Measurements from ENCODE around the gene MBD6.
"Not testable (repeated sequence)": the region's sequence is repeated elsewhere in the genome, so short reads cannot be mapped to it uniquely, and the experiment has no call there.

The MBD6 gene

GRCh38 chr12:57560516-57560915, 37.9 kb downstream of the MBD6 start:
- H2AK5ac ChIP-seq (ENCODE audit: low read depth, low read length) = no peak overlapping the region
- DNase-seq (ENCODE audit: low spot score) = no peak
- WGBS, 2 donors (ENCODE audit: extremely low coverage in 2 of 2, insufficient read length in 2 of 2, insufficient replicate concordance in 1 of 2) = no CpG with 5 or more reads among the region's 2 CpGs
- no peak overlapping the region for H3K23ac ChIP-seq (ENCODE audit: low read depth, low read length, poor library complexity)
- H3K4me1 ChIP-seq (ENCODE audit: control insufficient read depth in 2 of 2, insufficient read depth in 1 of 2, low read depth in 1 of 2, low read length in 2 of 2) = no peaks in the 10 kb centered on the region
- H2BK15ac ChIP-seq (ENCODE audit: low read length) = no peak overlapping the region
- no peaks in the 10 kb centered on the region for H3K9me3 ChIP-seq (replicated peaks in 1 of 2; ENCODE audit: control insufficient read depth in 2 of 2, insufficient read depth in 1 of 2, low read depth in 1 of 2, low read length in 2 of 2)
- no peaks in the 10 kb centered on the region for H3K36me3 ChIP-seq (replicated peaks in 1 of 2; ENCODE audit: control insufficient read depth in 2 of 2, insufficient read depth in 2 of 2, low read length in 2 of 2)
- no peaks in the 10 kb centered on the region for H3K27me3 ChIP-seq (ENCODE audit: control insufficient read depth in 3 of 3, insufficient read depth in 3 of 3, low read depth in 1 of 3, low read length in 3 of 3)
- H3K27ac ChIP-seq (replicated peaks; ENCODE audit: low read length) = no peak overlapping the region
- H3K4me2 ChIP-seq (ENCODE audit: insufficient read depth, low read length, poor library complexity, severe bottlenecking) = no peak overlapping the region
- no peak overlapping the region for H3K4me3 ChIP-seq (ENCODE audit: low read length in 2 of 2)
- no peak overlapping the region for H3K14ac ChIP-seq (ENCODE audit: low read length)
- no peak overlapping the region for H2AFZ ChIP-seq (ENCODE audit: low read length)
- H4K8ac ChIP-seq (ENCODE audit: low read depth, low read length) = no peak overlapping the region
- no peak overlapping the region for H3K4ac ChIP-seq (ENCODE audit: low read length)
- no peak overlapping the region for H2BK12ac ChIP-seq (ENCODE audit: low read length)
- no peak overlapping the region for H4K91ac ChIP-seq (ENCODE audit: low read depth, low read length, poor library complexity)
- peaks cover 2% of the 10 kb centered on the region for H3K79me1 ChIP-seq (ENCODE audit: low read depth, low read length)
- no peak overlapping the region for H3K9ac ChIP-seq (ENCODE audit: low read depth, low read length, poor library complexity)
- H2BK5ac ChIP-seq (ENCODE audit: low read length) = no peak overlapping the region
- H3K18ac ChIP-seq (ENCODE audit: low read length) = no peak overlapping the region
- H2BK120ac ChIP-seq (ENCODE audit: low read depth, low read length) = no peak overlapping the region

- H2BK15ac ChIP-seq (ENCODE audit: low read length); H3K27me3 ChIP-seq (ENCODE audit: control insufficient read depth in 3 of 3, insufficient read depth in 3 of 3, low read depth in 1 of 3, low read length in 3 of 3); H3K4me2 ChIP-seq (ENCODE audit: insufficient read depth, low read length, poor library complexity, severe bottlenecking); H3K14ac ChIP-seq (ENCODE audit: low read length); H2AK5ac ChIP-seq (ENCODE audit: low read depth, low read length); H3K9ac ChIP-seq (ENCODE audit: low read depth, low read length, poor library complexity); H3K9me3 ChIP-seq (replicated peaks in 1 of 2; ENCODE audit: control insufficient read depth in 2 of 2, insufficient read depth in 1 of 2, low read depth in 1 of 2, low read length in 2 of 2); H3K27ac ChIP-seq (replicated peaks; ENCODE audit: low read length); H3K4me1 ChIP-seq (ENCODE audit: control insufficient read depth in 2 of 2, insufficient read depth in 1 of 2, low read depth in 1 of 2, low read length in 2 of 2); H3K36me3 ChIP-seq (replicated peaks in 1 of 2; ENCODE audit: control insufficient read depth in 2 of 2, insufficient read depth in 2 of 2, low read length in 2 of 2); H4K8ac ChIP-seq (ENCODE audit: low read depth, low read length); H2BK120ac ChIP-seq (ENCODE audit: low read depth, low read length); H4K91ac ChIP-seq (ENCODE audit: low read depth, low read length, poor library complexity); H2AFZ ChIP-seq (ENCODE audit: low read length); H3K4ac ChIP-seq (ENCODE audit: low read length); H3K18ac ChIP-seq (ENCODE audit: low read length); DNase-seq (ENCODE audit: low spot score); H2BK5ac ChIP-seq (ENCODE audit: low read length); H3K79me1 ChIP-seq (ENCODE audit: low read depth, low read length); H2BK12ac ChIP-seq (ENCODE audit: low read length); H3K23ac ChIP-seq (ENCODE audit: low read depth, low read length, poor library complexity); H3K4me3 ChIP-seq (ENCODE audit: low read length in 2 of 2): not testable (repeated sequence)
- no CpG with 5 or more reads among the region's 1 CpG for WGBS, 2 donors (ENCODE audit: extremely low coverage in 2 of 2, insufficient read length in 2 of 2, insufficient replicate concordance in 1 of 2)
Observed at GRCh38 chr12:57561117-57561516, 38.5 kb downstream of the MBD6 start.

GRCh38 chr12:57563358-57563757, 40.7 kb downstream of the MBD6 start:
- H2AFZ ChIP-seq (ENCODE audit: low read length) = no peak overlapping the region
- no peak overlapping the region for H3K4me3 ChIP-seq (ENCODE audit: low read length in 2 of 2)
- H2BK120ac ChIP-seq (ENCODE audit: low read depth, low read length) = no peak overlapping the region
- H3K27ac ChIP-seq (replicated peaks; ENCODE audit: low read length) = no peak overlapping the region
- H2BK12ac ChIP-seq (ENCODE audit: low read length) = no peak overlapping the region
- H3K27me3 ChIP-seq (ENCODE audit: control insufficient read depth in 3 of 3, insufficient read depth in 3 of 3, low read depth in 1 of 3, low read length in 3 of 3) = no peaks in the 10 kb centered on the region
- no peak overlapping the region for H3K23ac ChIP-seq (ENCODE audit: low read depth, low read length, poor library complexity)
- H2BK15ac ChIP-seq (ENCODE audit: low read length) = no peak overlapping the region
- no peak overlapping the region for H3K18ac ChIP-seq (ENCODE audit: low read length)
- H2BK5ac ChIP-seq (ENCODE audit: low read length) = no peak overlapping the region
- no peak overlapping the region for H3K9ac ChIP-seq (ENCODE audit: low read depth, low read length, poor library complexity)
- H2AK5ac ChIP-seq (ENCODE audit: low read depth, low read length) = no peak overlapping the region
- no peaks in the 10 kb centered on the region for H3K4me1 ChIP-seq (ENCODE audit: control insufficient read depth in 2 of 2, insufficient read depth in 1 of 2, low read depth in 1 of 2, low read length in 2 of 2)
- H3K14ac ChIP-seq (ENCODE audit: low read length) = no peak overlapping the region
- no peak overlapping the region for H4K8ac ChIP-seq (ENCODE audit: low read depth, low read length)
- H3K9me3 ChIP-seq (replicated peaks in 1 of 2; ENCODE audit: control insufficient read depth in 2 of 2, insufficient read depth in 1 of 2, low read depth in 1 of 2, low read length in 2 of 2) = no peaks in the 10 kb centered on the region
- peaks cover 0 to 2% of the 10 kb centered on the region in 2 donors for H3K36me3 ChIP-seq (replicated peaks in 1 of 2; ENCODE audit: control insufficient read depth in 2 of 2, insufficient read depth in 2 of 2, low read length in 2 of 2)
- H3K4ac ChIP-seq (ENCODE audit: low read length) = no peak overlapping the region
- WGBS, 2 donors (ENCODE audit: extremely low coverage in 2 of 2, insufficient read length in 2 of 2, insufficient replicate concordance in 1 of 2) = no CpG with 5 or more reads among the region's 4 CpGs
- DNase-seq (ENCODE audit: low spot score) = no peak
- H4K91ac ChIP-seq (ENCODE audit: low read depth, low read length, poor library complexity) = no peak overlapping the region
- peaks cover 2% of the 10 kb centered on the region for H3K79me1 ChIP-seq (ENCODE audit: low read depth, low read length)
- no peak overlapping the region for H3K4me2 ChIP-seq (ENCODE audit: insufficient read depth, low read length, poor library complexity, severe bottlenecking)

GRCh38 chr12:57564178-57564740, 41.6 kb downstream of the MBD6 start:
- Histone ChIP-seq H4K8ac (ENCODE audit: low read depth, low read length) (no peak overlapping the region), H4K91ac (ENCODE audit: low read depth, low read length, poor library complexity) (no peak overlapping the region), H3K4me3 (ENCODE audit: low read length in 2 of 2) (no peak overlapping the region), H3K14ac (ENCODE audit: low read length) (no peak overlapping the region), H3K9ac (ENCODE audit: low read depth, low read length, poor library complexity) (no peak overlapping the region), H2BK5ac (ENCODE audit: low read length) (no peak overlapping the region), H3K23ac (ENCODE audit: low read depth, low read length, poor library complexity) (no peak overlapping the region), H3K27me3 (ENCODE audit: control insufficient read depth in 3 of 3, insufficient read depth in 3 of 3, low read depth in 1 of 3, low read length in 3 of 3) (no peaks in the 10 kb centered on the region), H3K4me2 (ENCODE audit: insufficient read depth, low read length, poor library complexity, severe bottlenecking) (no peak overlapping the region), H3K18ac (ENCODE audit: low read length) (no peak overlapping the region), H3K4me1 (ENCODE audit: control insufficient read depth in 2 of 2, insufficient read depth in 1 of 2, low read depth in 1 of 2, low read length in 2 of 2) (no peaks in the 10 kb centered on the region), H3K79me1 (ENCODE audit: low read depth, low read length) (peaks cover 2% of the 10 kb centered on the region), H3K4ac (ENCODE audit: low read length) (no peak overlapping the region), H2BK120ac (ENCODE audit: low read depth, low read length) (no peak overlapping the region), H2AFZ (ENCODE audit: low read length) (no peak overlapping the region), H3K36me3 (replicated peaks in 1 of 2; ENCODE audit: control insufficient read depth in 2 of 2, insufficient read depth in 2 of 2, low read length in 2 of 2) (peaks cover 3 to 6% of the 10 kb centered on the region in 2 donors), H3K9me3 (replicated peaks in 1 of 2; ENCODE audit: control insufficient read depth in 2 of 2, insufficient read depth in 1 of 2, low read depth in 1 of 2, low read length in 2 of 2) (peaks cover 0 to 2% of the 10 kb centered on the region in 2 donors), H2BK15ac (ENCODE audit: low read length) (no peak overlapping the region), H3K27ac (replicated peaks; ENCODE audit: low read length) (no peak overlapping the region), H2AK5ac (ENCODE audit: low read depth, low read length) (no peak overlapping the region), H2BK12ac (ENCODE audit: low read length) (no peak overlapping the region)
- no CpG with 5 or more reads among the region's 7 CpGs for WGBS, 2 donors (ENCODE audit: extremely low coverage in 2 of 2, insufficient read length in 2 of 2, insufficient replicate concordance in 1 of 2)
- no peak for DNase-seq (ENCODE audit: low spot score)

All from neuronal stem cell (in vitro differentiated cells).